GM20000 (cell line): ENCODE results near the gene MINDY4B.

Source experiments
- DNase-seq: peaks from one replicate; pipeline ENCODE4 v3.0.0; 2012; ENCODE audit warnings: low spot score
- TF ChIP-seq, protein P1 (sequence below): IDR thresholded peaks from 2 replicates; pipeline ENCODE4 v1.5.1; 2012; ENCODE audit warnings: mild to moderate bottlenecking, control low read depth; ENCODE audit errors: extremely low read depth, missing control alignments

Gene MINDY4B

GRCh38 chr3:150848864-150849263 lies 56.4 kb downstream of the MINDY4B start:
- TF ChIP-seq, protein P1, sequence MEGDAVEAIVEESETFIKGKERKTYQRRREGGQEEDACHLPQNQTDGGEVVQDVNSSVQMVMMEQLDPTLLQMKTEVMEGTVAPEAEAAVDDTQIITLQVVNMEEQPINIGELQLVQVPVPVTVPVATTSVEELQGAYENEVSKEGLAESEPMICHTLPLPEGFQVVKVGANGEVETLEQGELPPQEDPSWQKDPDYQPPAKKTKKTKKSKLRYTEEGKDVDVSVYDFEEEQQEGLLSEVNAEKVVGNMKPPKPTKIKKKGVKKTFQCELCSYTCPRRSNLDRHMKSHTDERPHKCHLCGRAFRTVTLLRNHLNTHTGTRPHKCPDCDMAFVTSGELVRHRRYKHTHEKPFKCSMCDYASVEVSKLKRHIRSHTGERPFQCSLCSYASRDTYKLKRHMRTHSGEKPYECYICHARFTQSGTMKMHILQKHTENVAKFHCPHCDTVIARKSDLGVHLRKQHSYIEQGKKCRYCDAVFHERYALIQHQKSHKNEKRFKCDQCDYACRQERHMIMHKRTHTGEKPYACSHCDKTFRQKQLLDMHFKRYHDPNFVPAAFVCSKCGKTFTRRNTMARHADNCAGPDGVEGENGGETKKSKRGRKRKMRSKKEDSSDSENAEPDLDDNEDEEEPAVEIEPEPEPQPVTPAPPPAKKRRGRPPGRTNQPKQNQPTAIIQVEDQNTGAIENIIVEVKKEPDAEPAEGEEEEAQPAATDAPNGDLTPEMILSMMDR = no peak
- DNase-seq = no peak

GRCh38 chr3:150847433-150847832 lies 57.8 kb downstream of the MINDY4B start:
- TF ChIP-seq, protein P1 = no peak
- DNase-seq = no peak

- DNase-seq = no peak
- TF ChIP-seq, protein P1 = no peak
Measured at GRCh38 chr3:150844484-150844883, 60.8 kb downstream of the MINDY4B start.

DNA sequence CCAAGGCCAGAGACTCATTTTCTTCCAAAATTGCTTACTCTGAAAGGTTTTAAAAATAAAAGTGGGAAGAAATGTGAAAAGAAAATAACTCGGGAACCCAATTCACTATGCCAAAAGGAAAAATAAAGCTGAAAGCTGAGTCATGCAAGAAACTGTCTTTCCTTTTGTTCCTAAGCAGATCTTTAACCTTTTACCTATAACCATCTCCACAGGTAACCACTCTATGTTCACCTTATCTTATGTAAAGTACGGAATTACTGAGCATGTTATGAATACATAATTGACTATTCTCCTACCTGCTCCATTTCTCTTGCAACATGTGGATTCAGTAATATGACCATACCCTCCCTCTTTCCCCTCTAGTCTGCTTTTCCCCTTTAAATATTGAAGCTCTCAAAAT lies 62.0 kb downstream of the MINDY4B start:
- no peak for DNase-seq

DNA sequence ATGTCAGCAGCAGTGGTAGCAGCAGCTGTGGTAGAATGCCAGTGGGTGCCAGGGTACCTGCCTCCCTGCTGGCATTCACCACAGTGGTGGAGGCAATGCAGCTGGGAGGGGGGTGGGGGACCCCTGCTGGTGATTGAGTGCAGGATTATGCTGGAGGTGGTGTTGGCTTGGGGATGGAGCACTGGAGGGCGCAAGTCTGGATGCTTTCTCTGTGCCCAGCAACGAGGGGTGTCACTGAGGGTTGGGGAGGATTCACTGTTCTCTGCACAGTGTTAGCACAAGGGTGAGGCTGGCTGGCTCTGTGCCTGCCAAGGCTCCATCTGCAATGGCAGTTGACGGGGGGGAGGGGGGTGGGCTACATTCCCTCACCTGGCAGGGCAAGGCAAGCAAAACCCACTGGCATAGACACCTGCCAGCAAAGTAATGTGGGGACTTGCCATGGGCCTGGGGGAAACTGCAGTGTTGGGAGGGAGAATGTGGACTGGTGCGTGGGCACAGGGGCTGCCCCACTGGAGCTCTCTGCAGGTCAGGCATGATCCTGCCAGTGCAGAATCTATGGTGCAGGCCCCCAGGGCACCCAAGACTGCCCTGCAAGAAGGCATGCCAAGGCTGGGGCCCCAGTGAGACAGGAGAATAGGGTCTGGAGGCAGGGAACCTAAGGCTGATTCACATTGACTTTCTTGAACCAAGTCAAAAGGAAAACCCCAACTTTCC lies 64.3 kb downstream of the MINDY4B start:
- no peak for DNase-seq
- TF ChIP-seq, protein P1 = no peak

More for the DNA sequence above, 62.0 kb downstream of the MINDY4B start:
- TF ChIP-seq, protein P1 = no peak

- TF ChIP-seq, protein P1 = no peak
- no peak for DNase-seq
Measured at GRCh38 chr3:150830745-150831144, 74.5 kb downstream of the MINDY4B start.

DNA sequence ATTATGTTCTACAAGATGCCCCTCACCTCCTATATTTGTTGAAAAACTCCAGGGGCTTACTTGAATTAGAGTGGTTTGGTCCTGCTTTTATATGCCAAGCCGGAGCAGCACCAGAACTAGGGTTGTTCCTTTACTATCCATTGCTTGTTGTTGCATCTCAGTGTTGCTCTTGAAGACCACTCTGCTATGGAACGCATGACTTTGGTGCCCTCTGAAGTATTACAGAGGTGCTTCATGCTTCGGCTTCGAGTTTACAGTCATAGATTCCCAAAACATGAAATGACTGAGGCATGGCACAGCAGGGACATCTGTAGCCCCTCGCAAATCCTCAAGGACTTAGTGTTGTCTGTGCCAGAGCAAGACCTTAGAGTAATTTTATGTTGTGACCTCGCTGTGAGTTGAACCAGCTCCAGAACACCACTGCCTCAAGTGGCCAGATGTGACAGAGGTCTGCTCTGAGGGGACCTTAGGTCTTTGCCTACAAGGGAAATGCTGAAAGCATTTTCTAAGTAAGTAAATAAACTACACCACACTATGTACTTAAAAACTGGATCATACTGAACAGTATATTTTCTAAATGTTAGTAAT lies 75.1 kb downstream of the MINDY4B start:
- TF ChIP-seq, protein P1 = no peak

More for the DNA sequence above, 75.1 kb downstream of the MINDY4B start:
- peak; percentile 40 for DNase-seq
